ENCODE results near the gene FLT3.

Gene FLT3

DNA sequence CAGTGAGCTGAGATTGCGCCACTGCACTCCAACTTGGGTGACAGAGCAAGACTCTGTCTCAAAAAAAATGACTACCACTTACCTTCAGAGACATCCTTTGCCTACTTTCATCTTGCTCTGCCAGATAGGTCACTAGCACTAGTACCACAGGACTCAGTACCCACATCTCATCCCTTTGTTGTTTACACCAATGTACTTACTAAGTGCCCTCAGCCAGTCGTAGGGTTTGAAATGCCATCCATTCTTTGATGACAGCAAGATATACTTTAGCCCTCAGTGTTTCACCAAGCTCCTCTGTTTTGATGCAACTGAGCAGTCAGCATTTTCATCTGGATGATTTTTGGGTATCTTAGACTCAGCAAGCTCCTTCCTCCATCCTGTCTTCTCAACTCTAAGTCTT lies 118.0 kb downstream of the FLT3 start:
- no peaks in the 10 kb centered on the region for H4K20me1 ChIP-seq (ENCODE audit: insufficient read depth, low read length)
- H3K27me3 ChIP-seq (replicated peaks; ENCODE audit: insufficient read depth, low read length) = no peaks in the 10 kb centered on the region
- H3K4me2 ChIP-seq (ENCODE audit: low read depth, low read length) = no peak overlapping the region
- H3K79me2 ChIP-seq (ENCODE audit: low read length) = no peaks in the 10 kb centered on the region
- no peaks in the 10 kb centered on the region for H3K9me2 ChIP-seq (replicated peaks; ENCODE audit: insufficient read depth, low read length)
- no peaks in the 10 kb centered on the region for H3K9me3 ChIP-seq (replicated peaks; ENCODE audit: insufficient read depth, low read length)
- DNase-seq = no peak
- no peak overlapping the region for H2AFZ ChIP-seq (ENCODE audit: low read length)
- no peaks in the 10 kb centered on the region for H3F3A ChIP-seq (ENCODE audit: insufficient read depth, low read length)
- H3K4me3 ChIP-seq (ENCODE audit: low read length) = no peak overlapping the region
- H3K27ac ChIP-seq (ENCODE audit: low read length) = no peak overlapping the region
- TF ChIP-seq, protein P1, sequence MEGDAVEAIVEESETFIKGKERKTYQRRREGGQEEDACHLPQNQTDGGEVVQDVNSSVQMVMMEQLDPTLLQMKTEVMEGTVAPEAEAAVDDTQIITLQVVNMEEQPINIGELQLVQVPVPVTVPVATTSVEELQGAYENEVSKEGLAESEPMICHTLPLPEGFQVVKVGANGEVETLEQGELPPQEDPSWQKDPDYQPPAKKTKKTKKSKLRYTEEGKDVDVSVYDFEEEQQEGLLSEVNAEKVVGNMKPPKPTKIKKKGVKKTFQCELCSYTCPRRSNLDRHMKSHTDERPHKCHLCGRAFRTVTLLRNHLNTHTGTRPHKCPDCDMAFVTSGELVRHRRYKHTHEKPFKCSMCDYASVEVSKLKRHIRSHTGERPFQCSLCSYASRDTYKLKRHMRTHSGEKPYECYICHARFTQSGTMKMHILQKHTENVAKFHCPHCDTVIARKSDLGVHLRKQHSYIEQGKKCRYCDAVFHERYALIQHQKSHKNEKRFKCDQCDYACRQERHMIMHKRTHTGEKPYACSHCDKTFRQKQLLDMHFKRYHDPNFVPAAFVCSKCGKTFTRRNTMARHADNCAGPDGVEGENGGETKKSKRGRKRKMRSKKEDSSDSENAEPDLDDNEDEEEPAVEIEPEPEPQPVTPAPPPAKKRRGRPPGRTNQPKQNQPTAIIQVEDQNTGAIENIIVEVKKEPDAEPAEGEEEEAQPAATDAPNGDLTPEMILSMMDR (IDR thresholded peaks at IDR 0.05; ENCODE audit: low read length) = no peak
- TF ChIP-seq EZH2 (optimal IDR thresholded peaks at IDR 0.05; ENCODE audit: low read depth, low read length) (no peak), EZH2phosphoT487 (IDR thresholded peaks at IDR 0.05; ENCODE audit: low read length) (no peak)
- H3K36me3 ChIP-seq (replicated peaks; ENCODE audit: insufficient read depth, low read length) = no peaks in the 10 kb centered on the region
- no peaks in the 10 kb centered on the region for H3K4me1 ChIP-seq (ENCODE audit: low read length)
- no peak overlapping the region for H3K9ac ChIP-seq (ENCODE audit: low read length)

DNA sequence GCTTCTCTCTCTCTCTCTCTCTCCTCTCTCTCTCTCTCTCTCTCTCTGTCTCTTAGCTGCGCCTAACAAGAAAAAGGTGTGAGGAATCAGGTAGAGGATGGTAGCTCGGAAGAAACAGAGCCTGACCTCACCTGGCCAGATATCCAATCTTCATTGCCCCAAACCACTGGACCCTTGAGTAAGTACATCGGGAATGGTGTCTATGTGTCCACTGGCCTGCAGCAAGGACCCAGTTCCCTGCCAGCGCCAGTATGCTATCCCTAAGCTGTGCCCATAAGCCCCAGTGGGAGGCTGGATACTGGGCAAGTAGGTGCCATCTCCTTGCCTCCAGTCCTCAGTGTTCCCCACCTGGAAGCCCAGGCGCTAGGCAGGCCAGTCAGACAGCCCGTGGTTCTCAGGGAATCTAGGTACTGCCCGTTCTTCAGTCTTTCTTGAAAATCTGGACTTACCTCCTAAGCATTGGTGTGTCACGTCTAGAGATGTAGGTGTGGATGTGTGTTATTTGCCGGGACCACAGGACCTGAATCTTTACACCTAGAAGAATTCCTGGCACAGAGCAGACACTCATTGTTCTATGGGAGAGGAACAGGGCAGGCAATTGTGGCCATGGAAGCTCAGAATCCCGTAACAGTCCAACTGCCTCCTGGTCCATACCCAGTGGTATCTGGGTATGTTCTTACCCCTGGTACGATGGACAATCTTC lies 119.2 kb downstream of the FLT3 start:
- Histone ChIP-seq H4K20me1 (ENCODE audit: insufficient read depth, low read length) (no peaks in the 10 kb centered on the region), H3K4me1 (ENCODE audit: low read length) (no peaks in the 10 kb centered on the region), H3K9me3 (replicated peaks; ENCODE audit: insufficient read depth, low read length) (no peaks in the 10 kb centered on the region), H3K36me3 (replicated peaks; ENCODE audit: insufficient read depth, low read length) (no peaks in the 10 kb centered on the region), H3F3A (ENCODE audit: insufficient read depth, low read length) (no peaks in the 10 kb centered on the region), H3K27me3 (replicated peaks; ENCODE audit: insufficient read depth, low read length) (no peaks in the 10 kb centered on the region), H3K27ac (ENCODE audit: low read length) (no peak overlapping the region), H3K9ac (ENCODE audit: low read length) (no peak overlapping the region), H3K4me2 (ENCODE audit: low read depth, low read length) (no peak overlapping the region), H3K79me2 (ENCODE audit: low read length) (no peaks in the 10 kb centered on the region), H2AFZ (ENCODE audit: low read length) (no peak overlapping the region), H3K4me3 (ENCODE audit: low read length) (no peak overlapping the region), H3K9me2 (replicated peaks; ENCODE audit: insufficient read depth, low read length) (no peaks in the 10 kb centered on the region)
- TF ChIP-seq EZH2 (optimal IDR thresholded peaks at IDR 0.05; ENCODE audit: low read depth, low read length) (no peak), EZH2phosphoT487 (IDR thresholded peaks at IDR 0.05; ENCODE audit: low read length) (no peak)
- TF ChIP-seq, protein P1 (IDR thresholded peaks at IDR 0.05; ENCODE audit: low read length) = no peak
- DNase-seq = no peak

DNA sequence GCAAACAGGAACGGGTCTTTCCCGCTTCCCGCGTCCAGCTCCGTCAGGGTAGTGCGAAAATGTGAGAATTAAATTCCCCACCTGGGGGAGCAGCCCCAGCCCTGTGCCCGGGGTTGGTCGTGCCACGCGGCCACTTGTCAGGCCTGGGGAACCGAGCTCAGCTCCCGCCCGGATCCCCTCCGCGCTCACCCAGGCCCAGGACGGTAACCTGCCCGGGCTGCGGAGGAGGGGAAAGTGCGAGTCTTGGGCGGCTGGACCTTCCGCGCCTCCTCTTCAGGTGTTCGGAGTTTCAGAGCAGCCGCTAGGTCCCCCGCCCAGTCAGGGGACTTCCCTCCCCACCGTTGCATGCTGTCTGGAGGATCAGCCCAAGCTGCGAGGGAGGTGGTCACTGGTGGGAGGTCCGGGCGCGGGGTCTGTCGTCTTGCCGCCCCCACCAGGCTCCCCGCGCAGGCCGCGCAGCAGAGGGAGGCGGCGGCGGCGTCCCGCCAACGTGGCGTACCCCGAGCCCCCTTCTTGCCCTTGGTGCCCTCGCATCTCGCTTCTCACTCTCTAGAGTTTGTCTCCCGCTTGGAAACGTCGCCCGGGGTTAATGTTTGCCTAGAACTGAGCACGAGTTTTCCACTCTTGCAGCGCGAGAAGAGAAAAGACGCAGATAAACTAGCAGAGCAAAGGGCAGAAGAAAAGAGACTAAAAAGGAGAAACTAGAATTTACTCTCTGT lies 119.9 kb downstream of the FLT3 start:
- H4K20me1 ChIP-seq (ENCODE audit: insufficient read depth, low read length) = no peaks in the 10 kb centered on the region
- H3K9me2 ChIP-seq (replicated peaks; ENCODE audit: insufficient read depth, low read length) = no peaks in the 10 kb centered on the region
- H3K27ac ChIP-seq (ENCODE audit: low read length) = no peak overlapping the region
- H2AFZ ChIP-seq (ENCODE audit: low read length) = no peak overlapping the region
- DNase-seq = no peak
- no peaks in the 10 kb centered on the region for H3F3A ChIP-seq (ENCODE audit: insufficient read depth, low read length)
- no peak overlapping the region for H3K9ac ChIP-seq (ENCODE audit: low read length)
- no peaks in the 10 kb centered on the region for H3K79me2 ChIP-seq (ENCODE audit: low read length)
- H3K4me3 ChIP-seq (ENCODE audit: low read length) = no peak overlapping the region
- H3K27me3 ChIP-seq (replicated peaks; ENCODE audit: insufficient read depth, low read length) = no peaks in the 10 kb centered on the region
- H3K4me2 ChIP-seq (ENCODE audit: low read depth, low read length) = peak overlapping the region; percentile 6; the same call in 1 of the 2 replicates
- H3K4me1 ChIP-seq (ENCODE audit: low read length) = no peaks in the 10 kb centered on the region
- TF ChIP-seq EZH2phosphoT487 (IDR thresholded peaks at IDR 0.05; ENCODE audit: low read length) (no peak), EZH2 (optimal IDR thresholded peaks at IDR 0.05; ENCODE audit: low read depth, low read length) (no peak)
- TF ChIP-seq, protein P1 (IDR thresholded peaks at IDR 0.05; ENCODE audit: low read length) = no peak
- no peaks in the 10 kb centered on the region for H3K36me3 ChIP-seq (replicated peaks; ENCODE audit: insufficient read depth, low read length)
- no peaks in the 10 kb centered on the region for H3K9me3 ChIP-seq (replicated peaks; ENCODE audit: insufficient read depth, low read length)
